Measurements from ENCODE around the gene LRIF1.

GRCh38 chr1:111006556-111006955 lies 42.8 kb upstream of the LRIF1 start:
- no peak for TF ChIP-seq CTCF (IDR thresholded peaks at IDR 0.05 in 4 of 5, conservative IDR thresholded peaks at IDR 0.05 in 1 of 5)
- TF ChIP-seq POLR2A (IDR thresholded peaks at IDR 0.05) = no peak

All from gastrocnemius medialis (tissue), 4 donors.